NT2/D1 (cell line): ENCODE results near the gene TTC3.
A peak's percentile ranks its signal among the peaks of the same experiment; 100 is the strongest.

Source experiments
- DNase-seq: peaks from one replicate; pipeline ENCODE4 v3.0.0-alpha.2; 2011; ENCODE audit warnings: low read depth, low spot score
- H3K27me3 ChIP-seq: 2 replicates; pipeline ENCODE4 v1.6.0; 2011; ENCODE audit warnings: mild to moderate bottlenecking; ENCODE audit not compliant: insufficient read length, insufficient read depth
- H3K36me3 ChIP-seq: 2 replicates; pipeline ENCODE4 v1.6.1; 2011; ENCODE audit warnings: mild to moderate bottlenecking, low read length, mixed read lengths; ENCODE audit not compliant: insufficient read depth, insufficient read length
- H3K4me1 ChIP-seq: 2 replicates; pipeline ENCODE4 v1.5.1; 2011; ENCODE audit not compliant: insufficient read depth, insufficient read length
- H3K4me3 ChIP-seq: 2 replicates; pipeline ENCODE4 v1.5.1; 2011; ENCODE audit warnings: low read depth; ENCODE audit not compliant: insufficient read length
- H3K9ac ChIP-seq: 2 replicates; pipeline ENCODE4 v1.6.0; 2011; ENCODE audit warnings: low read depth; ENCODE audit not compliant: insufficient read length
- H3K9me3 ChIP-seq: 2 replicates; pipeline ENCODE4 v1.5.1; 2011; ENCODE audit warnings: mild to moderate bottlenecking, low read length; ENCODE audit not compliant: insufficient read depth
- SUZ12 ChIP-seq: IDR thresholded peaks from 2 replicates; pipeline ENCODE4 v1.6.1; 2011; ENCODE audit not compliant: insufficient read length, insufficient read depth; ENCODE audit errors: extremely low read depth
- YY1 ChIP-seq: IDR thresholded peaks from 2 replicates; pipeline ENCODE4 v1.6.1; 2011; ENCODE audit not compliant: insufficient read length, insufficient read depth
- ZNF274 ChIP-seq: IDR thresholded peaks from 2 replicates; pipeline ENCODE4 v1.6.1; 2011; ENCODE audit warnings: mild to moderate bottlenecking, low read depth, low read length

Gene TTC3

DNA sequence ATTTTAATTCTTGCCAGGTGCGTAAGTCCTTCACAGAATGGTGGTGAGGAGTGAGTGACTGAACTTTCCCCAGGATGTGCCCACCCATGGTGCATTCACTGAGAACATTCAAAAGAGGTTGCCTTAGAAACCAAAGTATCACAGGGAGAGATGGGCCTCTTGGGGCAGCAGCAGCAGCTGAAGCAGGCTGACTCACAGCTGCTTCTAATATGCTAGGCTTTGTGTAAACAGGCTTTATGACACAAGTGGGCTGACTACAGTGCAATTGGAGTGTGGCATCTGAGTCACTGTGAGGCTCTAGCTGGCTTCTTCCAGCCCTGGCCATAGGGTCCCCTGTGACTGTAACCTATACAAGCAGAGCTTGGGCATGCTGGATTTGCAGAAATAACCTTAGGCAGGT lies 12.8 kb upstream of the TTC3 start:
- Histone ChIP-seq H3K9me3 (peaks cover 19% of the 10 kb centered on the region; the same call in 1 of the 2 replicates), H3K4me3 (no peak overlapping the region), H3K4me1 (peaks cover 11% of the 10 kb centered on the region), H3K27me3 (no peaks in the 10 kb centered on the region), H3K9ac (no peak overlapping the region), H3K36me3 (peaks cover 8% of the 10 kb centered on the region)
- peak; percentile 86 for DNase-seq
- no peak for TF ChIP-seq SUZ12
- TF ChIP-seq YY1 = no peak
- TF ChIP-seq ZNF274 = no peak

DNA sequence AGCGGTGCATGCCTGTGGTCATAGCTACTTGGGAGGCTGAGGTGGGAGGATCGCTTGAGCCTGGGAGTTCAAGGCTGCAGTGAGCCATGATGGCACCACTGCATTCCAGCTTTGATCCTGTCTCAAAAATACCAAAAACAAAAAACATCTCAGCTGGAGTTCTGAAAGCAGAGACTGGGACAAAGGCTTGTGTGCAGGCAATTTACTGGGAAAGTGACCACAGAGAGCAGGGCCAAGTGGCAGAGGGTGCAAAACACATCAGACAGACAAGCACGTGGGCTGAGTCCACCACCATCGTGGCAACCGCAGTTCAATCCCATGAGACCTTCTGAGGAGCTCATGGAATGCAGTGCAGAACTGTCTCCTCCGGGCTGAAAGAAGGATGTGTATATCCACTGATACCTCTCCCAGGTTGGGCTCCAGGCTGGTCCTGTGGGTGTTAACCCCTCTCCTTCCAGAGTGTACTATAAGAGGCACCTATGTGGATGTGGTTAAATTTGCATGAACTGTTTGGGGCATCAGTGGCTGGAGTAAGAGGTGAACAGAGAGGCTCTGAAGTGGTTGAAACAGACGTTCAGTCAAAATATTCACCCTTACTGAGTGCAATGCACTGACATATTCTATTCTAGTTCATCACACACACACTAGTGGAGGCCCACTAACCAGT lies 11.0 kb upstream of the TTC3 start:
- Histone ChIP-seq H3K4me1 (peaks cover 11% of the 10 kb centered on the region), H3K9me3 (peaks cover 6% of the 10 kb centered on the region; the same call in 1 of the 2 replicates), H3K27me3 (no peaks in the 10 kb centered on the region), H3K4me3 (no peak overlapping the region), H3K9ac (no peak overlapping the region), H3K36me3 (peaks cover 17% of the 10 kb centered on the region)
- DNase-seq = no peak
- TF ChIP-seq YY1 (no peak), ZNF274 (no peak), SUZ12 (no peak)

DNA sequence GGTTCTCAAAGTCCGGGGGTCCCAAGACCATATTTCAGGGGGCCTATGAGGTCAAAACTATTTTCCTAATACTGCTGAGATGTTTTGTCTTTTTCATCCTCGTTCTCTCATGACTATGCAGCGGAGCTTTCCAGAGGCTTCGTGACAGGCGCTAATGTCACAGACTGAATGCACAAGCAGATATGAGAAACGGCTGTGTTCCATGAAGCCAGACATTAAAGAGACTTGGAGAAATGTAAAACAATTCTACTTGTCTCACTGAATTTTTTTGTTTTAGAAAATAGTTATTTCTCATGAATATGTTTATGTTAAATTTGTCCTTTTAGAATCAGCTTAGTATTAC lies 10.5 kb upstream of the TTC3 start:
- Histone ChIP-seq H3K27me3 (no peaks in the 10 kb centered on the region), H3K36me3 (peaks cover 19% of the 10 kb centered on the region), H3K9ac (no peak overlapping the region), H3K4me3 (no peak overlapping the region), H3K9me3 (peaks cover 1% of the 10 kb centered on the region; the same call in 1 of the 2 replicates), H3K4me1 (peaks cover 11% of the 10 kb centered on the region)
- TF ChIP-seq ZNF274 = no peak
- TF ChIP-seq YY1 = no peak
- TF ChIP-seq SUZ12 = no peak
- DNase-seq = no peak

DNA sequence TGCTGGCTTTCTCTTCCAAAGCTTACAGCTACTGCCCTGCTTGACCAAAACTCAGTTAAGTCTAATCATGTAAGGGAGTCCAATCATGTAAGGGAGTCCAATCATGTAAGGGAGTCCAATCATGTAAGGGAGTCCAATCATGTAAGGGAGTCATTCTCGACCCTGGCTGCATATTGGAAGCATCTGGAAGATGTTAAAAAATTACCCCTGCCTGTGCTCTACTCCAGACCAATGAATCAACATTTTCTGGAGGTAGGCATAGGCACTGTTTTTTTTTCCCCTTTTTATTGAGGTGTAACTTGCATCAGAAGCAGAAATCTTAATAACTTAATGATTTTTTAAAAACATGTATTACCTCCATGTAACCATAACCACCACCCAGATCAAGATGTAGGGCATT lies 9.6 kb upstream of the TTC3 start:
- Histone ChIP-seq H3K9me3 (no peaks in the 10 kb centered on the region), H3K27me3 (no peaks in the 10 kb centered on the region), H3K4me3 (no peak overlapping the region), H3K4me1 (peaks cover 11% of the 10 kb centered on the region), H3K9ac (no peak overlapping the region), H3K36me3 (peaks cover 26% of the 10 kb centered on the region)
- DNase-seq = no peak
- TF ChIP-seq SUZ12 (no peak), ZNF274 (no peak), YY1 (no peak)

DNA sequence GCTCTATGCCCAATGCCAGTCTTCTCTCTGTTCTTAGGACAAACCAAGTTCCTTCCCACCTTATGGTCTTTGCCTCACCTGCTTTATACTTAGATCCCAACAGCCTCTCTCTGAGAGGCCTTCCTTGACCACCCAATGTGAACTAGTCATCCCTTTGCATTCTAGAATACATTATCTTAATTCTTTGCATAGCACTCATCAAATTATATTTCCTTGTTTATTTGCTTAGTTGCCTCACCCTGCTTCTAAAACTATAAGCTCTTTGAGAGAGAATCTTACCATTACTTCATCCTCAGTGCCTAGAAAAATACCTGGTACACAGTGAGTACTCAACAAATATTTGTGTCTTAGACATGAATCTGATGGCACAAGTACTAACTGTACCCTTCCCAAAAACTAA lies 8.2 kb upstream of the TTC3 start:
- Histone ChIP-seq H3K9ac (no peak overlapping the region), H3K36me3 (peaks cover 35% of the 10 kb centered on the region), H3K4me3 (no peak overlapping the region), H3K9me3 (no peaks in the 10 kb centered on the region), H3K27me3 (no peaks in the 10 kb centered on the region), H3K4me1 (peaks cover 11% of the 10 kb centered on the region)
- TF ChIP-seq SUZ12 (no peak), YY1 (no peak), ZNF274 (no peak)
- DNase-seq = no peak

DNA sequence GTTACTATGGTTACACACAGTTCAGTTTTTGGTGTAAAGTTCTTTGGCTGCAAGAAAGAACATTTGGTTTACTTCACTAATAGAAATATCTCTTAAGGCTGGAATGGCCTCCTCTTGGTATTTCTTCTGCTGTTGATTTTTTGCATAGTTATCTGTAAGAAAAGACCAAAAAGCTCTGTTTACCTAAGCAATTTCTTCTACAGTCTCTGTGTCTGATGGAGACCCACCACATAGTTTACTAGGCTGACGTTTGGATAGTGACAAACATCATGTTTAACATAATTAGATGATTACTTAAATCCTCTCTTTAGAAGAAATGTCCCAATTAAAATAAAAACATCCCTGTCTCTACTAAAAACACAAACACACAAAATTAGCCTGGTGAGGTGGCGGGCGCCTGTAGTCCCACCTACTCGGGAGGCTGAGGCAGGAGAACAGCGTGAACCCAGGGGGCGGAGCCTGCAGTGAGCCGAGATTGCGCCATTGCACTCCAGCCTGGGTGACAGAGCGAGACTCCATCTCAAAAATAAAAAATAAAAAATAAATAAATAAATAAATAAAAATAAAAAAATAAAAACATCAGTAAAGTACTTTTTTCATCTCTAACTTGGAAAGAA lies 7.4 kb upstream of the TTC3 start:
- no peak overlapping the region for H3K4me3 ChIP-seq
- TF ChIP-seq SUZ12 (no peak), YY1 (no peak), ZNF274 (no peak)
- no peak for DNase-seq
- no peaks in the 10 kb centered on the region for H3K9me3 ChIP-seq
- peaks cover 3% of the 10 kb centered on the region for H3K4me1 ChIP-seq
- H3K27me3 ChIP-seq = no peaks in the 10 kb centered on the region
- H3K9ac ChIP-seq = no peak overlapping the region
- H3K36me3 ChIP-seq = peaks cover 41% of the 10 kb centered on the region

DNA sequence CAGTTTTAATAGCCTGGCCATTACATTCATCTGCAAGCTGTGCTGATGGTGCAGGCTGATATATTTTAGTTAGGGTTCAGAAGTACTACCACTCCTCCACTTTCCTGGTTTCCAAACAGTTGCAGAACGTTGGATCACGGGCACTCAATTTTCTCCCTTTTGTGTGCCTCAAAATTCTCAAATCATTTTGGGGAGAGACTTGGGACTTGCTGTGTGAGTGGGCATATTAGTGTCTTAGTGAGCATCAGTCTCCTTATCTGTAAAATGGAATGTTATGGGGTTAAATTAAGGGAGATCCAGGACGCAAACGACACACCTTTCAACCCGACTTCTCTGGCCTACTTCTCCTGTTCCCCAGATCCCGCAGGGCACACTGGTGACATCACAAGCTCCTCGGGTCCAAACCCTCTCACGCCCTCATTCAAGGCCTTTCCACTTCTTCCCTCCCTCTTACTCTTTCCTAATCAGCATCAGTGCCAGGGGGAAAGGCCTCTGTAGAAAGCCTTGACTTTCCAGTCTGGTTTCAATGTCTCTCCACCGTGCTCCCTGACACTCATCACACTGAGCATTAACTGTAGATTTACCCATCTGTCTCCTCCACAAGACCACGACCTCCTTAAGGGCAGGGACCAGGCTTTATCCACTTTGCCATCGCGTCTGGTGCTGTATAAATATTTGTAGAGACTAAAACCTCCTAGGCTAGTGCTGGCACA lies 1.3 kb upstream of the TTC3 start:
- Histone ChIP-seq H3K4me3 (peak overlapping the region; percentile 72), H3K9ac (peak overlapping the region; percentile 92), H3K27me3 (peaks cover 17% of the 10 kb centered on the region), H3K9me3 (no peaks in the 10 kb centered on the region; the same call in 1 of the 2 replicates), H3K4me1 (peaks cover 11% of the 10 kb centered on the region), H3K36me3 (peaks cover 24% of the 10 kb centered on the region)
- TF ChIP-seq ZNF274 (no peak), YY1 (no peak), SUZ12 (no peak)
- no peak for DNase-seq
